Measurements from ENCODE around the gene TUBA4A.
"Not testable (repeated sequence)": the region's sequence is repeated elsewhere in the genome, so short reads cannot be mapped to it uniquely, and the experiment has no call there.

The TUBA4A gene

DNA sequence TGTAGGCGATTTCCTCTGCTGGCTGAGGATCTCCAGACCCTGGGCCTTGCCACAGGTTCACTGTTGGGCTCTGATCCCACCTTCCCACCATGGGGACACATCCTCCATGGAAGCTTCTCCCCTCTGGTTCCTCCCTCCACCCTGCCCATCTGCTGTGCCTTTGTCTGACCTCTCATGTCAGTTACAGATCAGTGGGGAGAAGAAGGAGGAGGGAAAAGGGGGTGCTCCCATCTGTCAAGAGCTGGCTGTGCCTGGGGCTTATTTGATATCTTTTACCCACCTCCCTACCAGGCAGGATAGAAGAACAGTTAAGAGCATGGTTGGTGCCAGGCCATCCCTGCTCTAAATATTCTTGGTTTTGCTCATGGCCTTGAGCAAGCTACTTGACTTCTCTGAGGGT is 13.2 kb upstream of the TUBA4A start:
- no peak for DNase-seq

GRCh38 chr2:219266232-219266631 is 12.5 kb upstream of the TUBA4A start:
- DNase-seq = no peak

GRCh38 chr2:219261024-219261855 is 7.5 kb upstream of the TUBA4A start:
- DNase-seq = no peak

DNA sequence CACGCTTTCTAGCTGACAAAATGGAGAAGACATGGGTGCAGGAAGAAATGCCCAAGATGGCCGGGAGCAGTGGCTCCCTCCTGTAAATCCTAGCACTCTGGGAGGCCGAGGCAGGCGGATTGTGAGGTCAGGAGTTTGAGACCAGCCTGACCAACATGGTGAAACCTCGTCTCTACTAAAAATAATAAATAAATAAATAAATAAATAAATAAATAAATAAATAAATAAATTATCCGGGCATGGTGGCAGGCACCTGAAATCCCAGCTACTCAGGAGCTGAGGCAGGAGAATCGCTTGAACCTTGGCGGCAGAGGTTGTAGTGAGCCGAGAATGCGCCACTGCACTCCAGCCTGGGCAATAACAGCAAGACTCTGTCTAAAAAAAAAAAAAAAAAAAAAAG is 5.2 kb upstream of the TUBA4A start:
- DNase-seq = not testable (repeated sequence)

- no peak for DNase-seq
These were observed 978 bp upstream of the TUBA4A start for GRCh38 chr2:219254590-219255201.

- DNase-seq = no peak
These were observed 592 bp downstream of the TUBA4A start, which contains the start of gene TUBA4B for GRCh38 chr2:219252900-219253752. TUBA4B (plus strand) TSS chr2:219253243; CDS start chr2:219253408, 165 bp downstream.

DNA sequence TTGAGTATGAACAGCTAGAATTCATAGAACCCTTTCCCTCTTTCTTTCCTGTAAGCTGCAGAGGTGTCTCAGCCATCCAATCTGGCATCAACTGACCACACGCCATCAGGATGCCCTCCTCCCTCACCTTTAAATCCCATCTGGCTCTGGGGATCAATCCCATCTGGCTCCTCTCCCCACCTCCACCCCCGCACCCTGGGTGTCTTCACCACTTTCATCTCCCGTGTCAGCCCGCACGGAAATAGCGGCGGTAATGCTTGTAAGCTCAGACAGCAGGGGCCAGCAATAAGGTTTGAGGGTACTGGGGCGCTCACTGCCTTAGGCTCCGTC is 1.2 kb downstream of the TUBA4A start:
- no peak for DNase-seq

DNA sequence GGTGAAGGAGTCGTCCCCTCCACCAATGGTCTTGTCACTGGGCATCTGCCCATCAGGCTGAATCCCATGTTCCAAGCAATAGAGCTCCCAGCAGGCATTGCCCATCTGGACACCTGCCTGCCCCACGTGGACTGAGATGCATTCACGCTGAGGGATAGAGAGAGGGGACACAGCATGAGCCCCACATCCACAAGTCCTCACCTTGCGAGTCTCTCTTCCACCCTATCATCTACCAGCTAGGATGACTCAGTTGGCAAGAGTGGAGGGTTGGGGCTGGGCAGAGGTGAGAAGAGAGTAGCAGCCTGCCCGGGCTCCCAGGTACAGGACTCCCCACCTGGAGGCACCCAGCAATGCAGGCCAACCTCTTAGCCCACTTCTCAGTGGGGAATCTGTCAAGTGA is 1.6 kb downstream of the TUBA4A start:
- DNase-seq = no peak

DNA sequence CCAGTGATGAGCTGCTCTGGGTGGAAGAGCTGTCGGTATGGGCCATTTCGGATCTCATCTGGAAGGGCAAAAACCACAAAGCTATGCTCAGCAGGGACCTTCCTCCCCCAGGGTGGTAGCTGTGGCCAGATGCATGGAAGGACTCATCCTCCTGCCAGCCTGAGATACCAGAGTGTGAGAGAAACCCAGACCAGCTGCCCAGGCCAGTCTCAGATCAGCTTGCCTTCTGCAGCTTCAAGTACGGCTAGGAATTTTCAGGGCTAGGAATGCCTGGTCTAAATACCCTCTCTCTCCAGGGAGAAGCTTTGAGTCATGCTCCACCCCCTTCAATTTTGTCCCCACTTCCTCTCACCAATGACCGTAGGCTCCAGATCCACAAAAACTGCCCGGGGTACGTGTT is 2.1 kb downstream of the TUBA4A start:
- DNase-seq = no peak

DNA sequence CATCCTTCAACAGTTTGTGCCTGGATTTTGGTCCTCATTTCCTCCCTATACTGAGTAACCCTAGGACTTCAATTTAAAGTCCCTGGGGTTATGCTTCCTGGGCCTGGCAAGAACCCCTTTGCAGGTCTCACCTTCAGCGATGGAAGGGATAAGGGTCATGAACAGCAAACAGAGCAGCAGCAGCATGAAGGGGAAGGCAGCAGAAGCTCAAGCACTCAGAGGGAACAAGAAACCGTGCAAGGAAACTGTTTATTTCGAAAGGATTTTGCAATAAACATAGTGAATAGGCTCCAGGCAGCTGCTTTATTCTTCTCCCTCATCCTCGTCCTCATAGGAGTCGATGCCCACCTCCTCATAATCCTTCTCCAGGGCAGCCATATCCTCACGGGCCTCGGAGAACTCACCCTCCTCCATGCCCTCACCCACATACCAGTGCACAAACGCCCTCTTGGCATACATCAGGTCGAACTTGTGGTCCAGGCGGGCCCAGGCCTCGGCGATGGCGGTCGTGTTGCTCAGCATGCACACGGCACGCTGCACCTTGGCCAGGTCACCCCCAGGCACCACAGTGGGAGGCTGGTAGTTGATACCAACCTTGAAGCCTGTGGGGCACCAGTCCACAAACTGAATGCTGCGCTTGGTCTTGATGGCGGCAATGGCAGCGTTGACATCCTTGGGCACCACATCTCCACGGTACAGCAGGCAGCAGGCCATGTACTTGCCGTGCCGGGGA is 3.5 kb downstream of the TUBA4A start:
- no peak for DNase-seq

- peak; percentile 10 for DNase-seq
These were observed 4.3 kb downstream of the TUBA4A start for GRCh38 chr2:219249203-219249980.

GRCh38 chr2:219248845-219249202 is 4.9 kb downstream of the TUBA4A start:
- DNase-seq = no peak

DNA sequence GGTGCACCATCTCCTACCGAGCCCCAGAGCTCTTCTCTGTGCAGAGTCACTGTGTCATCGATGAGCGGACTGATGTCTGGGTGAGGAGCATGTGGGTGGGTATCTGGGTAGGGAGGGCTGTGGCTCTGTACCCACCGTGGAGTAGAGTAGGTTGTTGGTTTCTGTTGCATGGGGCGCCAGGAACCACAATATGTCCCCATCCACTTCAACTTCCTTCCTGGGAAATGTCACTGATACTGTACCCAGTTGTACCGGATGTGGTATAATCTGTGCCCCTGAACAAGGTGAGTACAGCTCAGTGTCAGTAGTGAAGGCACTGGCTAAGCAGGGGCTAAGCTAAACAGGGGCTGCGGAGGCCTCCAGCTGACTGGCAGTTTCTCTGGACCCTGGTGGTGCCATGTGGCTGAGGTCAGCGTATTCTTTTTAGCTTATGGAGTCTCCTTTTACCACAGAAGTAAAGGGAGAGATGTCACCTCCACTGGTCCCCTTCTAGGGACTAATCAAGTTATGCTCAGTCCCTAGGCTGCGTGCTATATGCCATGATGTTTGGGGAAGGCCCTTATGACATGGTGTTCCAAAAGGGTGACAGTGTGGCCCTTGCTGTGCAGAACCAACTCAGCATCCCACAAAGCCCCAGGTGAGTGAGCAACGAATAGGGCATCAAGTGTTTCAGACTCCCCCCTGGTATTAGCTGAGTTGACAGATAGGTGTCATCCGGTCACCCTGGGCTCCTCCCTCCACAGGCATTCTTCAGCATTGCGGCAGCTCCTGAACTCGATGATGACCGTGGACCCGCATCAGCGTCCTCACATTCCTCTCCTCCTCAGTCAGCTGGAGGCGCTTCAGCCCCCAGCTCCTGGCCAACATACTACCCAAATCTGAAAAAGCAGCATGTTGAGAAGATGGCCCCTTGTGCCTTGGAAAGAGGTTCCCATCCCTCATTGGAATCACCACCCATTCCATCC is 5.8 kb downstream of the TUBA4A start:
- no peak for DNase-seq

DNA sequence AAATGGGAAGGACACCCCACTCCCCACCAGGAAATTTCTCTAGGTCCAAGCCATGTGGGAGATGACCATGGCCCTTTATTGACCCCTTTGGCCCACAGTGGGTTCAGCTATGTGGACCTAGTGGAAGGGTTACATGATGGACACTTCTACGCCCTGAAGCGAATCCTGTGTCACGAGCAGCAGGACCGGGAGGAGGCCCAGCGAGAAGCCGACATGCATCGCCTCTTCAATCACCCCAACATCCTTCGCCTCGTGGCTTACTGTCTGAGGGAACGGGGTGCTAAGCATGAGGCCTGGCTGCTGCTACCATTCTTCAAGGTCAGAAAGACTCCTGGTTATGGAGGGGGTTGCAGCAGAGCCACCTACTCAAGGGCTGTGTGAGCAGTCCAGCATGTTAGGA is 7.2 kb downstream of the TUBA4A start:
- DNase-seq = no peak

DNA sequence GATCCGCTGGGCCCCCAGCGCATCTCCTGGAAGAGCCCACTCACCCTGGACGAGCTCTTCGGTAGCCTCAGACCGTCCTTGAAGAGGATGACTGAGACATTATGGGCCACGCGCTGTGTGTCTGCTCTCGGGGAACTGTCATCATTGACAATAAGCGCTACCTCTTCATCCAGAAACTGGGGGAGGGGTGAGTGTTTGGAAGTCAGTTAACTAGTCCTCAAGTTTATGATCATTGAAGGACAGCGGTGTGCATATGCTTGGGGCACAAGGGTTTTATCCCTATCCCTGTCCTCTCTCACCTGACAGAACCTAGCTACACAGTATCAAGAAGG is 7.9 kb downstream of the TUBA4A start:
- no peak for DNase-seq

GRCh38 chr2:219245148-219245898 is 8.4 kb downstream of the TUBA4A start, which contains the start of the genes GLB1L and STK16:
GLB1L (minus strand) TSS chr2:219245444; CDS start chr2:219243573, 1,871 bp downstream.
STK16 (plus strand) TSS chr2:219245479; CDS start chr2:219246000, 521 bp downstream.
- peak; percentile 73 for DNase-seq

DNA sequence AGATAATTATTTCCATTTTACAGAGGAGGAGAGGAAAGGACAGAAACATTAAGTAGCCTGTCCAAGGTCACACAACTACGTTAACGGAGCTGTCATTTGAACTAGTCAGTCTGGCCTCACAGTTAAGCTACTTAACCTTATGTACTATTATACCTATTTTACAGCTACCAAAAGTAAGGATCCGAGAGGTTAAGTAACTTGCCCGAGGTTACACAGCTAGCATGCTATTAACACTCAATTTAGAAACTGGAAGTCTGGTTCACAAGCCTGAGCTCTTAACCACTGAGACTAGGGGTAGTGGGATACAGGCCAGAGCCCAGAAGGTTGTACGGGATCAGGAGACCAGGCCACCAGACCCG is 8.9 kb downstream of the TUBA4A start:
- no peak for DNase-seq

DNA sequence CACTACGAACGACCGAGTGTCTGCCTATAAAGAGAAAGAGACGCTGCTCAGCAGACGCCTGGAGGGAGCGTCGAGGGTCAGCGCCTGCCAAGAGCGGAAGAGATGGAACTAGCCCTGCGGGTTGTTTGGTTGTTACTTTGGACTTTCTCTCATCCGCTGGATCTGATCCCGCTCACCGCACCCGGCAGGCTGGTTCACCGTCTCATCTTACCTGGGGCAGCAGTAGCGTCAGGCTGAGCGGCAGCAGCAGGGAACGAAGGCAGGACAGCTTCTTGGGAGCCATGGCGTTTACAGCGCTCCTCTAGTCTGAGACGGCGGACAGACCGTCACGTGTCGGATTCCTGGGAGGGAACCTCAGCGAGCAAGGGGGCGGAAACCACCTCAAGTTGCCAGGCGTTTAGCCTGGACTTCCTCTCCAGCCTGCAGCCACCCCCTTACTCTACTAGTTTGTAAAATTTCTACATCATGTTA is 10.4 kb downstream of the TUBA4A start:
- no peak for DNase-seq

GRCh38 chr2:219234331-219234730 is 19.4 kb downstream of the TUBA4A start:
- no peak for DNase-seq

DNA sequence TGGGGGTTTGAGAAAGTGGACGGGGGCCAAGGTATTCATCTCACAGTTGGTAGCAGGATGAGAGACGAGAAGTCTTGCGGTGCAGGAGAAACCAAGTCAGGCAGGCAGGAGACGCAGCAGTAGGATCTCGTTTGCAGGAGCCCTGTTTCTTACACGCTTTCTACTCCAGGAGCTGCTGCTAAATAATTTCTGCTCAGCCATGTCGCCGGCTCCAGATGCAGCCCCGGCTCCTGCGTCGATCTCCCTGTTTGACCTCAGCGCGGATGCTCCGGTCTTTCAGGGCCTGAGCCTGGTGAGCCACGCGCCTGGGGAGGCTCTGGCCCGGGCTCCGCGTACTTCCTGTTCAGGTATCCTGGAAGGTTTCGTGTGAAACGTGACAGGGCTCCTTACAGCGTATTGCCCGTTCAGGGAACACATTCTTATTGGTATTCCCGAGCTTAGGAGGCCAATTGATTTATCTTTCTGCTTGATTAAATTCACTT is 23.6 kb downstream of the TUBA4A start:
- DNase-seq = no peak

Measured in NCI-H1092 (cell line).